IPS-15b (cell line): Measurements from ENCODE around the gene SEMA3C.

Source experiments
- H3K27me3 ChIP-seq: one replicate; pipeline ENCODE4 v1.6.1; 2013; ENCODE audit warnings: low read length; ENCODE audit not compliant: control insufficient read depth, insufficient read depth
- H3K36me3 ChIP-seq: one replicate; pipeline ENCODE4 v1.6.1; 2013; ENCODE audit warnings: low read length; ENCODE audit not compliant: control insufficient read depth, insufficient read depth
- H3K4me1 ChIP-seq: one replicate; pipeline ENCODE4 v1.6.1; 2013; ENCODE audit warnings: mild to moderate bottlenecking, low read length; ENCODE audit not compliant: control insufficient read depth, insufficient read depth
- H3K4me3 ChIP-seq: one replicate; pipeline ENCODE4 v1.5.1; 2013; ENCODE audit warnings: low read depth, low read length
- H3K9ac ChIP-seq: one replicate; pipeline ENCODE4 v1.6.1; 2013; ENCODE audit warnings: low read depth, mild to moderate bottlenecking, low read length
- H3K9me3 ChIP-seq: one replicate; pipeline ENCODE4 v1.6.1; 2013; ENCODE audit warnings: mild to moderate bottlenecking, low read length; ENCODE audit not compliant: control insufficient read depth, insufficient read depth

Gene SEMA3C

GRCh38 chr7:80766724-80767123 is 152.1 kb downstream of the SEMA3C start:
- H3K9ac ChIP-seq, result no peak overlapping the region
- H3K36me3 ChIP-seq, result no peaks in the 10 kb centered on the region
- H3K4me1 ChIP-seq, result peaks cover 17% of the 10 kb centered on the region
- H3K9me3 ChIP-seq, result no peaks in the 10 kb centered on the region
- no peak overlapping the region for H3K4me3 ChIP-seq
- peaks cover 12% of the 10 kb centered on the region for H3K27me3 ChIP-seq

GRCh38 chr7:80764132-80764531 is 154.7 kb downstream of the SEMA3C start:
- no peaks in the 10 kb centered on the region for H3K36me3 ChIP-seq
- H3K4me3 ChIP-seq, result no peak overlapping the region
- H3K9ac ChIP-seq, result no peak overlapping the region
- no peaks in the 10 kb centered on the region for H3K27me3 ChIP-seq
- H3K4me1 ChIP-seq, result peaks cover 17% of the 10 kb centered on the region
- no peaks in the 10 kb centered on the region for H3K9me3 ChIP-seq

- Histone ChIP-seq H3K4me3 (no peak overlapping the region), H3K27me3 (no peaks in the 10 kb centered on the region), H3K36me3 (no peaks in the 10 kb centered on the region), H3K9me3 (no peaks in the 10 kb centered on the region), H3K4me1 (peaks cover 17% of the 10 kb centered on the region), H3K9ac (no peak overlapping the region)
Observed at GRCh38 chr7:80763704-80764103, 155.1 kb downstream of the SEMA3C start.

GRCh38 chr7:80763289-80763688 is 155.6 kb downstream of the SEMA3C start:
- H3K4me1 ChIP-seq, result peaks cover 17% of the 10 kb centered on the region
- no peaks in the 10 kb centered on the region for H3K27me3 ChIP-seq
- H3K4me3 ChIP-seq, result no peak overlapping the region
- H3K9me3 ChIP-seq, result no peaks in the 10 kb centered on the region
- no peaks in the 10 kb centered on the region for H3K36me3 ChIP-seq
- no peak overlapping the region for H3K9ac ChIP-seq

GRCh38 chr7:80760292-80760691 is 158.6 kb downstream of the SEMA3C start:
- Histone ChIP-seq H3K9me3 (no peaks in the 10 kb centered on the region), H3K27me3 (no peaks in the 10 kb centered on the region), H3K4me3 (no peak overlapping the region), H3K4me1 (peaks cover 17% of the 10 kb centered on the region), H3K9ac (no peak overlapping the region), H3K36me3 (no peaks in the 10 kb centered on the region)

GRCh38 chr7:80752954-80753690 is 165.7 kb downstream of the SEMA3C start:
- H3K27me3 ChIP-seq, result no peaks in the 10 kb centered on the region
- no peak overlapping the region for H3K9ac ChIP-seq
- H3K4me3 ChIP-seq, result no peak overlapping the region
- H3K36me3 ChIP-seq, result no peaks in the 10 kb centered on the region
- no peaks in the 10 kb centered on the region for H3K4me1 ChIP-seq
- H3K9me3 ChIP-seq, result no peaks in the 10 kb centered on the region

- H3K4me3 ChIP-seq, result no peak overlapping the region
- H3K9me3 ChIP-seq, result no peaks in the 10 kb centered on the region
- H3K4me1 ChIP-seq, result no peaks in the 10 kb centered on the region
- H3K9ac ChIP-seq, result no peak overlapping the region
- no peaks in the 10 kb centered on the region for H3K36me3 ChIP-seq
- no peaks in the 10 kb centered on the region for H3K27me3 ChIP-seq
Observed at GRCh38 chr7:80749270-80749669, 169.6 kb downstream of the SEMA3C start.

GRCh38 chr7:80748363-80749042 is 170.3 kb downstream of the SEMA3C start:
- Histone ChIP-seq H3K27me3 (no peaks in the 10 kb centered on the region), H3K9me3 (no peaks in the 10 kb centered on the region), H3K9ac (no peak overlapping the region), H3K4me1 (no peaks in the 10 kb centered on the region), H3K36me3 (no peaks in the 10 kb centered on the region), H3K4me3 (no peak overlapping the region)

- no peaks in the 10 kb centered on the region for H3K9me3 ChIP-seq
- H3K4me1 ChIP-seq, result no peaks in the 10 kb centered on the region
- no peak overlapping the region for H3K4me3 ChIP-seq
- H3K27me3 ChIP-seq, result no peaks in the 10 kb centered on the region
- H3K36me3 ChIP-seq, result no peaks in the 10 kb centered on the region
- no peak overlapping the region for H3K9ac ChIP-seq
Observed at GRCh38 chr7:80740778-80741545, 177.9 kb downstream of the SEMA3C start.

GRCh38 chr7:80736371-80737125 is 182.3 kb downstream of the SEMA3C start:
- no peaks in the 10 kb centered on the region for H3K27me3 ChIP-seq
- no peaks in the 10 kb centered on the region for H3K9me3 ChIP-seq
- H3K9ac ChIP-seq, result no peak overlapping the region
- no peaks in the 10 kb centered on the region for H3K36me3 ChIP-seq
- H3K4me1 ChIP-seq, result no peaks in the 10 kb centered on the region
- H3K4me3 ChIP-seq, result no peak overlapping the region

- Histone ChIP-seq H3K9me3 (no peaks in the 10 kb centered on the region), H3K9ac (no peak overlapping the region), H3K4me1 (no peaks in the 10 kb centered on the region), H3K27me3 (no peaks in the 10 kb centered on the region), H3K4me3 (no peak overlapping the region), H3K36me3 (no peaks in the 10 kb centered on the region)
Observed at GRCh38 chr7:80735330-80735729, 183.5 kb downstream of the SEMA3C start.
